A673 (cell line): ENCODE data around the gene ENTPD6.

Experiments
- EZH2 ChIP-seq: fragments of 200-600 bp; sonication (generic); IDR thresholded peaks from 2 replicates; pipeline ENCODE4 v1.6.1; 2017; ENCODE audit warnings: borderline replicate concordance, low read depth, mild to moderate bottlenecking, mixed read lengths, antibody characterized with exemption, low read length; ENCODE audit not compliant: poor library complexity, severe bottlenecking
- TF ChIP-seq, protein P1 (sequence below): fragments of 300-800, 200-600 bp; sonication (generic); conservative IDR thresholded peaks from 2 replicates; pipeline ENCODE4 v1.5.1; 2017; ENCODE audit warnings: low read depth, mild to moderate bottlenecking, antibody characterized with exemption, low read length, moderate library complexity, mixed read lengths

DNA sequence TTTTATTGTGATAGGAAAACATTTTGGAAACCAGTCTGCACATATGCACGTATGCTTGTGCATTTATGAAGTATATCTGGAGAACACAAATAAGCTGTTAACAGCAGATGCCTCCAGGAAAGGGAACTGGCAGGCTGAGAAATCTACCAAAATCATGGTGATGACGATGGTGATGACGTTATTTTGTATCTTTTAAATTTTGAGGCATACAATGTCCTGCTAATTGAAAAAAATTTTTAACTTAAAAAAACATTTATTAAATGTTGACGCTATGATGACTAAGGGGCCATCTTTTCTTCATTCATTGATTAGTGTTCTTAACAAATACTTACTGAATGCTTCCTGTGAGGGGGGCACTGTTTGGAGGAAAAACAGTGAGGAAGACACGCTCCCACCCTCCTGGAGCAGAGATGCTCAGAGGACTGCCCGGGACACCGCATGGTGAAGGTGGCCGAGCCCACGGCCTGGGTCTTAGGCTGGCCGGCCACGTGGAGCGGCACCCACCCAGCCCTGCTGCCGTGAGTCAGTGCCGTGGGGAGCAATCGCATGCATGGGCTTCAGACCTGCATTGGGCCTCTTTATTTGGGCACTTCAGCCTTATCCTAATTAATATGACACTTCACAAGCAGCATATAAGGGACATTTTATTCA, 15.9 kb upstream of the ENTPD6 start:
- TF ChIP-seq, protein P1, sequence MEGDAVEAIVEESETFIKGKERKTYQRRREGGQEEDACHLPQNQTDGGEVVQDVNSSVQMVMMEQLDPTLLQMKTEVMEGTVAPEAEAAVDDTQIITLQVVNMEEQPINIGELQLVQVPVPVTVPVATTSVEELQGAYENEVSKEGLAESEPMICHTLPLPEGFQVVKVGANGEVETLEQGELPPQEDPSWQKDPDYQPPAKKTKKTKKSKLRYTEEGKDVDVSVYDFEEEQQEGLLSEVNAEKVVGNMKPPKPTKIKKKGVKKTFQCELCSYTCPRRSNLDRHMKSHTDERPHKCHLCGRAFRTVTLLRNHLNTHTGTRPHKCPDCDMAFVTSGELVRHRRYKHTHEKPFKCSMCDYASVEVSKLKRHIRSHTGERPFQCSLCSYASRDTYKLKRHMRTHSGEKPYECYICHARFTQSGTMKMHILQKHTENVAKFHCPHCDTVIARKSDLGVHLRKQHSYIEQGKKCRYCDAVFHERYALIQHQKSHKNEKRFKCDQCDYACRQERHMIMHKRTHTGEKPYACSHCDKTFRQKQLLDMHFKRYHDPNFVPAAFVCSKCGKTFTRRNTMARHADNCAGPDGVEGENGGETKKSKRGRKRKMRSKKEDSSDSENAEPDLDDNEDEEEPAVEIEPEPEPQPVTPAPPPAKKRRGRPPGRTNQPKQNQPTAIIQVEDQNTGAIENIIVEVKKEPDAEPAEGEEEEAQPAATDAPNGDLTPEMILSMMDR = no peak
- TF ChIP-seq EZH2 = no peak
